Glutamatergic neuron (in vitro differentiated cells): ENCODE results near the gene CREB5. TPM values are rescaled to one million over a fixed set of nuclear protein-coding genes. Genes with fewer than 3 reads are reported as not detected.

ENCODE experiments used
- DNase-seq: peaks from one replicate; pipeline ENCODE4 v3.0.0; 2022
- H3K27ac Mint-ChIP-seq: one replicate; pipeline ENCODE4 v1.8.0; 2020; ENCODE audit warnings: mild to moderate bottlenecking, mixed read lengths, inconsistent platforms; ENCODE audit not compliant: unreplicated experiment
- H3K27me3 Mint-ChIP-seq: one replicate; pipeline ENCODE4 v1.8.0; 2020; ENCODE audit warnings: mild to moderate bottlenecking, moderate library complexity, mixed read lengths, inconsistent platforms; ENCODE audit not compliant: unreplicated experiment
- H3K36me3 Mint-ChIP-seq: one replicate; pipeline ENCODE4 v1.8.0; 2020; ENCODE audit warnings: mild to moderate bottlenecking, mixed read lengths, inconsistent platforms; ENCODE audit not compliant: unreplicated experiment
- H3K4me1 Mint-ChIP-seq: one replicate; pipeline ENCODE4 v1.8.0; 2020; ENCODE audit warnings: mild to moderate bottlenecking, low read depth, mixed read lengths, inconsistent platforms; ENCODE audit not compliant: unreplicated experiment
- H3K4me3 Mint-ChIP-seq: one replicate; pipeline ENCODE4 v1.8.0; 2020; ENCODE audit warnings: mild to moderate bottlenecking, mixed read lengths, inconsistent platforms; ENCODE audit not compliant: unreplicated experiment
- H3K9me3 Mint-ChIP-seq: one replicate; pipeline ENCODE4 v1.8.0; 2020; ENCODE audit warnings: mild to moderate bottlenecking, moderate library complexity, mixed read lengths, inconsistent platforms; ENCODE audit not compliant: unreplicated experiment
- total RNA-seq: library from RNA; stranded (reverse); fragmentation: NEBNext Ultra II Directional; extraction: Animal tissue kit (Norgen Biotek cat#: 25700); gene quantifications from one replicate; pipeline ENCODE4 v1.2.1, GENCODE V29; 2021; ENCODE audit not compliant: unreplicated experiment
- TF ChIP-seq, protein P1 (sequence below): fragments of 200-600 bp; sonication (generic); IDR thresholded peaks from one replicate; pipeline ENCODE4 v1.5.0; 2021; ENCODE audit not compliant: partially characterized antibody, unreplicated experiment

CREB5 gene
- total RNA-seq, 1 donor from 2014 or later: 50.4 TPM

DNA sequence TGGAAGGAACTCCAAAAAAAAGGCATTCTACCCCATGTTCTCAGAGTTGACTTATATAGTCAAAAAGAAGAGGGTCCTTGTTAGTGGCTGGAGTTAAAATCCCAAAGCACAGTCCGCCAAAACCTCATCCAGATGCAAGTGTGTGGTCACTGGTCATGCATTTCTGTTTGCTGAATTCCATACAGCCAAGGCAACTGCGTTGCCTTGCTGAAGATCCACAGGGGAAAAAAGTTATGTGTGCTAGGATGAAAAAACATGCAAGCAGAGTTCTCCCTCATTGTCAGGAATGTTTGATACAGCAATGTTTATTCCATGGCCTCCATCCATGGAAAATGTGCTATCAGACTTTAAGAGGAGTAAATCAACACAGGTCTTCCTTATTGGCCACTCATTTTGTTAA lies 213.1 kb downstream of the CREB5 start:
- no peak overlapping the region for H3K4me3 Mint-ChIP-seq
- H3K4me1 Mint-ChIP-seq: peaks cover 10% of the 10 kb centered on the region
- H3K36me3 Mint-ChIP-seq: no peaks in the 10 kb centered on the region
- TF ChIP-seq, protein P1, sequence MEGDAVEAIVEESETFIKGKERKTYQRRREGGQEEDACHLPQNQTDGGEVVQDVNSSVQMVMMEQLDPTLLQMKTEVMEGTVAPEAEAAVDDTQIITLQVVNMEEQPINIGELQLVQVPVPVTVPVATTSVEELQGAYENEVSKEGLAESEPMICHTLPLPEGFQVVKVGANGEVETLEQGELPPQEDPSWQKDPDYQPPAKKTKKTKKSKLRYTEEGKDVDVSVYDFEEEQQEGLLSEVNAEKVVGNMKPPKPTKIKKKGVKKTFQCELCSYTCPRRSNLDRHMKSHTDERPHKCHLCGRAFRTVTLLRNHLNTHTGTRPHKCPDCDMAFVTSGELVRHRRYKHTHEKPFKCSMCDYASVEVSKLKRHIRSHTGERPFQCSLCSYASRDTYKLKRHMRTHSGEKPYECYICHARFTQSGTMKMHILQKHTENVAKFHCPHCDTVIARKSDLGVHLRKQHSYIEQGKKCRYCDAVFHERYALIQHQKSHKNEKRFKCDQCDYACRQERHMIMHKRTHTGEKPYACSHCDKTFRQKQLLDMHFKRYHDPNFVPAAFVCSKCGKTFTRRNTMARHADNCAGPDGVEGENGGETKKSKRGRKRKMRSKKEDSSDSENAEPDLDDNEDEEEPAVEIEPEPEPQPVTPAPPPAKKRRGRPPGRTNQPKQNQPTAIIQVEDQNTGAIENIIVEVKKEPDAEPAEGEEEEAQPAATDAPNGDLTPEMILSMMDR: no peak
- no peak for DNase-seq
- no peaks in the 10 kb centered on the region for H3K27me3 Mint-ChIP-seq
- H3K9me3 Mint-ChIP-seq: no peaks in the 10 kb centered on the region
- H3K27ac Mint-ChIP-seq: no peak overlapping the region

DNA sequence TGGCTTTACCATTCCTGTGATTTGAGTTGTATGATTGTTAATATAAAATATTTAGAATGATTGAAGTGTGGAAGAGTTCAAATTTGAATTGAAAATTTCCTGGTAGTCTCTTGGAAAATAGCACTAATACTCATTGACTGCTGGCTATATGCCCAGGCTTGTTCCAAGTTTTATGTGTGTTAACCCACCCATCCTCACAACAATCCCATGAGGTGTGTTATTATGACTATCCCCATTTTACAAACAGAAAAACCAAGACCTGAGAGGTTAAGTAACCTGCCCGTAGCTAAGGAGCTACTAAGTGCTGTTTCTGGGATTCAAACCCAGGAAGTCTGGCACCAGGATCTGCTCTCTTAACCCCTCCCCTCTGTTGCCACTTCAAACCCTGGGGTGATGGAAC lies 213.9 kb downstream of the CREB5 start:
- Mint-ChIP-seq H3K27me3 (no peaks in the 10 kb centered on the region), H3K4me3 (no peak overlapping the region), H3K4me1 (peaks cover 10% of the 10 kb centered on the region), H3K27ac (no peak overlapping the region), H3K36me3 (no peaks in the 10 kb centered on the region), H3K9me3 (no peaks in the 10 kb centered on the region)
- no peak for DNase-seq
- TF ChIP-seq, protein P1: no peak

DNA sequence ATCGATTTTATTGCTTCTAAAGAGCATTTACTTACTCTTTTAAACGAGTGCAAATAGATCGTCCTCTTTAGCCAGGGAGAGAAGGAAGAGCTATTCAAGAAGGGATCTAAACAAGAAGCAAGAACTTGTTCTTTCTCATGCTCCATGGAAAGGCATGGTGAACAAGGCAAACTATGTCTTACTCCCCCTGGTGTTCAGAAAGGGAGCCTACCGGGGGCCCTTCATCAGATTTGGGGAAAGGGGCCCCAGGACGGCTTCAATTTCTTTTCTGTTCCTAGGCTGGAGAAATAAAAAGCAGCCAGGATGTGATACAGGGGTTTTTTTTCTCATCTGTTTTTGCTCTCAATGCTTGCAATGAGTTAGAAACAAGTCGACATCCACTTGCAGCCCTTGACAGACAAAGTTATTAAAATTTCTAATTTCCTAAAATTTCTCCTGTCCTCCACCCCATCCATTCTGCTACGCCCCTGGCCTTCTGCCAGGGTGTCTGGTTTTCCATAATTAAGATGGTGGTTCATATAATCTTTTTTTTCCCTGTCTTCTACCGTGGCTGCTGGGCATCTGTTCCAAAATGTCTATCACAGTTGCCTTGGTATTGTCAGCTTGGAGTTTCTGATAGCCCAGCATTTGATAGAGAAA lies 214.4 kb downstream of the CREB5 start:
- H3K4me3 Mint-ChIP-seq: no peak overlapping the region

DNA sequence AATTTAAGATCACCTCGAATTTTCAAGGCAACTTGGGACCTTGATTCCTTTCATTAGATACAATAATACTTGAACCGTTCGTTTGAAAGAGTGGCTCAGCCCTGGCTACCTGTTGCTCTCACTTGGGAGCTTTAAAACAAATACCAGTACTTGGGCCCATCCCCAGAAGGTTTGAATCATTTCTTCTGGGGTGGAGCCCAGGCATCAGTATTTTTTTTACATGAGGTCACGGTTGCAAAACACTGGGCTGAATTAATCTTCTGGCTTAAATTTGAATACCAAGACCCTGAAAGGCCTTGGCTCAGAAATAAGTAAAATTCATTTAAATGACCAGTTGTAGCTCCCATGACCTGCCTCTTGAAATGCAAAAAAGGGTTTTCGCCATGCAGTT lies 214.9 kb downstream of the CREB5 start:
- no peak overlapping the region for H3K27ac Mint-ChIP-seq
- no peaks in the 10 kb centered on the region for H3K27me3 Mint-ChIP-seq
- DNase-seq: no peak
- H3K4me3 Mint-ChIP-seq: no peak overlapping the region
- H3K36me3 Mint-ChIP-seq: no peaks in the 10 kb centered on the region
- H3K4me1 Mint-ChIP-seq: peaks cover 10% of the 10 kb centered on the region
- TF ChIP-seq, protein P1: no peak
- H3K9me3 Mint-ChIP-seq: no peaks in the 10 kb centered on the region

More for the DNA sequence above, 214.4 kb downstream of the CREB5 start:
- Mint-ChIP-seq H3K4me1 (peaks cover 10% of the 10 kb centered on the region), H3K27ac (no peak overlapping the region), H3K9me3 (no peaks in the 10 kb centered on the region), H3K27me3 (no peaks in the 10 kb centered on the region), H3K36me3 (no peaks in the 10 kb centered on the region)
- TF ChIP-seq, protein P1: peak; percentile 77
- DNase-seq: peak; percentile 23

DNA sequence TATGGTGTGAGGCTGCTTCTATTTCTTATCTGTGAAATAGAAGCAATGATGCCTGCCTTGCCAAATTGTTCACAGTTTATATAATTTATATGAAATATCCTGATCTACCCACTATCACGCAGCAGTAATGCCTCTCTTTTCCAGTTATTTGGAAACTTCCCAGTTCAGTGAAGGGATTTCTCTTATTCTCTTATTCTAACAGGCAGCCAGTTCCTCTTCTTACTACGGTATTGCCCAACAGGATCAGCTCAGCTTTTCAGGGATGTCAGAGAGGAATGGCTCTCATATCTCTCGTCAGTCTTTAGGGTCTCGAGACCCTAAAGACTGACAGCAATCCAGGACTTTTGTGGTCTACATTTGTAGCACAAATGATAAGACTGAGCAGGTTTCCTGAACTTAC lies 215.6 kb downstream of the CREB5 start:
- no peaks in the 10 kb centered on the region for H3K27me3 Mint-ChIP-seq
- no peak overlapping the region for H3K27ac Mint-ChIP-seq
- H3K4me3 Mint-ChIP-seq: no peak overlapping the region

More for the DNA sequence above, 215.6 kb downstream of the CREB5 start:
- TF ChIP-seq, protein P1: no peak
- no peaks in the 10 kb centered on the region for H3K36me3 Mint-ChIP-seq
- H3K4me1 Mint-ChIP-seq: peaks cover 10% of the 10 kb centered on the region
- no peak for DNase-seq
- no peaks in the 10 kb centered on the region for H3K9me3 Mint-ChIP-seq
